Psoas muscle (tissue), 8 donors: ENCODE results near the gene ASTL. TPM values are rescaled to one million over a fixed set of nuclear protein-coding genes. Genes with fewer than 3 reads are reported as not detected.

Experiments used
- ATAC-seq, 4 donors: fragments of 200-7000 bp; cut with Tn5 transposase; one replicate each; pipeline ENCODE4 v1.9.1; 2020; ENCODE audit warnings: moderate library complexity in 3 of 4, mild to moderate bottlenecking in 2 of 4
- DNase-seq, 2 donors: peaks; one replicate each; pipeline ENCODE4 v3.0.0-alpha.2; 2020
- H3K27ac ChIP-seq: fragments of 200-600 bp; one replicate; pipeline ENCODE4 v1.8.0; 2022
- H3K27me3 ChIP-seq, 3 donors: fragments of 200-600 bp in 1 of 3; one replicate each; pipeline versions ENCODE4 v1.6.1 to v1.8.0; 2013 to 2022; ENCODE audit warnings: low read length in 2 of 3, mild to moderate bottlenecking in 2 of 3, moderate library complexity in 1 of 3; ENCODE audit not compliant: insufficient read depth in 3 of 3
- H3K36me3 ChIP-seq, 2 donors: fragments of 200-600 bp in 1 of 2; one replicate each; pipeline versions ENCODE4 v1.6.1 to v1.8.0; 2013 to 2022; ENCODE audit warnings: low read depth in 1 of 2, mild to moderate bottlenecking in 1 of 2, moderate library complexity in 1 of 2; ENCODE audit not compliant: insufficient read depth in 1 of 2
- H3K4me1 ChIP-seq: fragments of 200-600 bp; one replicate; pipeline ENCODE4 v1.8.0; 2022
- H3K4me3 ChIP-seq: fragments of 200-600 bp; one replicate; pipeline ENCODE4 v1.8.0; 2022; ENCODE audit warnings: mild to moderate bottlenecking
- H3K9me3 ChIP-seq: fragments of 200-600 bp; one replicate; pipeline ENCODE4 v1.8.0; 2022
- CTCF ChIP-seq: fragments of 200-600 bp; IDR thresholded peaks from one replicate; pipeline ENCODE4 v1.8.0; 2022; ENCODE audit warnings: antibody characterized with exemption
- WGBS, 3 donors: extraction: QIAGEN DNeasy Blood & Tissue Kit; methylation state at CpG; one replicate each; pipeline versions ENCODE4 v1.1.6 to v1.1.7; 2013; 5-methylcytosine and 5-hydroxymethylcytosine counted together
- intact Hi-C, 2 donors: fragments of 100-400 bp; cut with DNase I; formaldehyde crosslinking; loops; one replicate each; pipeline versions ENCODE4 v1.11.0 to v1.14.2; 2022
- polyA plus RNA-seq, 3 donors: library from polyadenylated mRNA; stranded (reverse); fragments of 200-250 nt; gene quantifications; one replicate each; pipeline ENCODE4 v1.2.3, GENCODE V29; 2013
- total RNA-seq, 4 donors: library from RNA; stranded (reverse); fragmentation: NEBNext Ultra II Directional in 2 of 4; extraction: Animal tissue kit (Norgen Biotek cat#: 25700) in 2 of 4; gene quantifications; one replicate each; pipeline versions ENCODE4 v1.2.1 to v1.2.4, GENCODE V29; 2021 to 2023
- donor health status: healthy with polysubstance abuse.
- donor health status: DM: no; HTN: no; CAD: no; lungs with moderate emphysema.
- donor health status: Bipolar disorder and iron deficiency.
- donor health status: healthy.
- donor health status: DM: yes; HTN: yes; CAD: no.
- donor health status: DM: no; HTN: no; CAD: no.
- donor health status: DM: no; HTN: no; CAD: no.
- donor health status: DM: yes; HTN: yes; CAD: no.

Gene ASTL
- total and polyA plus RNA-seq, 7 donors, result 0.03 TPM; not detected in 6

GRCh38 chr2:96157649-96158553 lies 19.6 kb upstream of the ASTL start:
- Histone ChIP-seq H3K27ac (no peak overlapping the region), H3K36me3 (no peaks in the 10 kb centered on the region), H3K4me1 (no peaks in the 10 kb centered on the region), H3K4me3 (no peak overlapping the region), H3K9me3 (no peaks in the 10 kb centered on the region), H3K27me3 (no peaks in the 10 kb centered on the region)
- 72 to 84% (median 82%) methylated on average over 19 of the region's 19 CpGs for WGBS, 3 donors
- intact Hi-C loops, result no loop called here
- TF ChIP-seq CTCF, result no peak
- DNase-seq (peak in 1 of 2 donors; percentile 42), ATAC-seq (no peak)

GRCh38 chr2:96156926-96157648 lies 18.8 kb upstream of the ASTL start:
- 89 to 97% (median 91%) methylated on average over 5 of the region's 5 CpGs for WGBS, 3 donors
- intact Hi-C loops, result no loop called here
- ATAC-seq, result no peak
- H3K4me3 ChIP-seq, result no peak overlapping the region
- peak in 1 of 2 donors; percentile 42 for DNase-seq
- H3K36me3 ChIP-seq, result no peaks in the 10 kb centered on the region
- no peaks in the 10 kb centered on the region for H3K27me3 ChIP-seq
- no peaks in the 10 kb centered on the region for H3K9me3 ChIP-seq
- TF ChIP-seq CTCF, result no peak
- no peaks in the 10 kb centered on the region for H3K4me1 ChIP-seq
- H3K27ac ChIP-seq, result no peak overlapping the region

GRCh38 chr2:96156011-96156820 lies 17.9 kb upstream of the ASTL start:
- H3K9me3 ChIP-seq, result no peaks in the 10 kb centered on the region
- no peak for ATAC-seq
- peak in 1 of 2 donors; percentile 45 for DNase-seq
- H3K4me3 ChIP-seq, result no peak overlapping the region
- no peaks in the 10 kb centered on the region for H3K27me3 ChIP-seq
- H3K4me1 ChIP-seq, result no peaks in the 10 kb centered on the region
- intact Hi-C loops, result no loop called here
- WGBS, 3 donors, result 84 to 87% (median 85%) methylated on average over 10 of the region's 10 CpGs
- H3K36me3 ChIP-seq, result no peaks in the 10 kb centered on the region
- no peak for TF ChIP-seq CTCF
- H3K27ac ChIP-seq, result no peak overlapping the region

GRCh38 chr2:96154506-96155380 lies 16.4 kb upstream of the ASTL start:
- Histone ChIP-seq H3K27me3 (no peaks in the 10 kb centered on the region), H3K9me3 (no peaks in the 10 kb centered on the region), H3K27ac (no peak overlapping the region), H3K4me3 (no peak overlapping the region), H3K36me3 (no peaks in the 10 kb centered on the region), H3K4me1 (no peaks in the 10 kb centered on the region)
- DNase-seq (no peak), ATAC-seq (no peak)
- TF ChIP-seq CTCF, result no peak
- 84 to 95% (median 87%) methylated on average over 15 to 16 of the region's 16 CpGs for WGBS, 3 donors
- intact Hi-C loops, result no loop called here
